HCT116 (cell line): ENCODE data around the gene TAF1C.

Experiments
- EZH2phosphoT487 ChIP-seq: fragments of 200-600 bp; IDR thresholded peaks from 2 replicates; pipeline ENCODE4 v1.6.1; 2018; ENCODE audit warnings: antibody characterized with exemption, borderline replicate concordance
- JUND ChIP-seq: IDR thresholded peaks from 2 replicates; pipeline ENCODE4 v1.6.1; 2012
- SRF ChIP-seq: IDR thresholded peaks from 2 replicates; pipeline ENCODE4 v1.6.1; 2012; ENCODE audit warnings: low read depth
- TF ChIP-seq, protein P1 (sequence below), 3 experiments: fragments of 200-600 bp in 1 of 3; sonication (generic) in 1 of 3; IDR thresholded peaks in 2 of 3; conservative IDR thresholded peaks in 1 of 3; 2 replicates each; pipeline ENCODE4 v1.5.1; 2012 to 2017; ENCODE audit warnings: low read depth in 2 of 3, low read length in 2 of 3, antibody characterized with exemption in 1 of 3, borderline replicate concordance in 1 of 3, control low read depth in 1 of 3, mild to moderate bottlenecking in 1 of 3, mixed read lengths in 1 of 3, mixed run types in 1 of 3, moderate library complexity in 1 of 3; ENCODE audit not compliant: insufficient read depth in 1 of 3
- TF ChIP-seq, protein P2 (sequence below): IDR thresholded peaks from 2 replicates; pipeline ENCODE4 v1.6.1; 2012
- TF ChIP-seq, protein P3 (sequence below): IDR thresholded peaks from 2 replicates; pipeline ENCODE4 v1.6.1; 2012

DNA sequence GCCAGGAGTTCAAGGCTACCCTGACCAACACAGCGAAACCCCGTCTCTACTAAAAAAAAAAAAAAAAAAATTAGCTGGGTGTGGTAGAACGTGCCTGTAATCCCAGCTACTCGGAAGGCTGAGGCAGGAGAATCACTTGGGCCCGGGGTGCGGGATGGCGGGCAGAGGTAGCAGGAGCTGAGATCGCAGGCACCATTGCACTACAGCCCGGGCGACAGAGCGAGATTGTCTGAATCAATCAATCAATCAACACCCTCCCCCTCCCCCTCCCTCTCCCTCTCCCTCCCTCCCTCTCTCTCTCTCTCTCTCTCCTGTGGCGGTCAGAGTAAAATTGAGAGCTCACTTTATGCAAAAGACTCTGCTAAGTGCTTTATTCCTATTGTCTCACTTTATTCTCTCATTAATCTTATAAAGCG is 43.1 kb downstream of the TAF1C start:
- TF ChIP-seq, protein P1, sequence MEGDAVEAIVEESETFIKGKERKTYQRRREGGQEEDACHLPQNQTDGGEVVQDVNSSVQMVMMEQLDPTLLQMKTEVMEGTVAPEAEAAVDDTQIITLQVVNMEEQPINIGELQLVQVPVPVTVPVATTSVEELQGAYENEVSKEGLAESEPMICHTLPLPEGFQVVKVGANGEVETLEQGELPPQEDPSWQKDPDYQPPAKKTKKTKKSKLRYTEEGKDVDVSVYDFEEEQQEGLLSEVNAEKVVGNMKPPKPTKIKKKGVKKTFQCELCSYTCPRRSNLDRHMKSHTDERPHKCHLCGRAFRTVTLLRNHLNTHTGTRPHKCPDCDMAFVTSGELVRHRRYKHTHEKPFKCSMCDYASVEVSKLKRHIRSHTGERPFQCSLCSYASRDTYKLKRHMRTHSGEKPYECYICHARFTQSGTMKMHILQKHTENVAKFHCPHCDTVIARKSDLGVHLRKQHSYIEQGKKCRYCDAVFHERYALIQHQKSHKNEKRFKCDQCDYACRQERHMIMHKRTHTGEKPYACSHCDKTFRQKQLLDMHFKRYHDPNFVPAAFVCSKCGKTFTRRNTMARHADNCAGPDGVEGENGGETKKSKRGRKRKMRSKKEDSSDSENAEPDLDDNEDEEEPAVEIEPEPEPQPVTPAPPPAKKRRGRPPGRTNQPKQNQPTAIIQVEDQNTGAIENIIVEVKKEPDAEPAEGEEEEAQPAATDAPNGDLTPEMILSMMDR (IDR thresholded peaks at IDR 0.05 in 2 of 3, conservative IDR thresholded peaks at IDR 0.05 in 1 of 3; ENCODE audit: borderline replicate concordance in 1 of 3, insufficient read depth in 1 of 3, low read depth in 2 of 3, low read length in 2 of 3): no peak
- TF ChIP-seq EZH2phosphoT487 (no peak), SRF (no peak), JUND (no peak)
- TF ChIP-seq, protein P2, sequence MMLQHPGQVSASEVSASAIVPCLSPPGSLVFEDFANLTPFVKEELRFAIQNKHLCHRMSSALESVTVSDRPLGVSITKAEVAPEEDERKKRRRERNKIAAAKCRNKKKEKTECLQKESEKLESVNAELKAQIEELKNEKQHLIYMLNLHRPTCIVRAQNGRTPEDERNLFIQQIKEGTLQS: no peak
- TF ChIP-seq, protein P3, sequence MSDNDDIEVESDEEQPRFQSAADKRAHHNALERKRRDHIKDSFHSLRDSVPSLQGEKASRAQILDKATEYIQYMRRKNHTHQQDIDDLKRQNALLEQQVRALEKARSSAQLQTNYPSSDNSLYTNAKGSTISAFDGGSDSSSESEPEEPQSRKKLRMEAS: no peak
